HepG2 (cell line): ENCODE measurements around the gene CAPRIN1. TPM values are rescaled to one million over a fixed set of nuclear protein-coding genes. Genes with fewer than 3 reads are reported as not detected.

ENCODE experiments used
- AGO2 ChIP-seq: fragments of 200-400 bp; formaldehyde crosslinking; optimal IDR thresholded peaks from 2 replicates; pipeline ENCODE3; 2017; ENCODE audit warnings: mild to moderate bottlenecking, low read depth, low read length, moderate library complexity
- ASH2L ChIP-seq: fragments of 300-600, 200-600 bp; sonication (generic); IDR thresholded peaks from 2 replicates; pipeline ENCODE4 v1.7.0; 2017; ENCODE audit warnings: low read depth, mild to moderate bottlenecking, moderate library complexity, mixed read lengths, low read length; ENCODE audit not compliant: insufficient read length
- ATRX ChIP-seq: sonication (generic); formaldehyde crosslinking; IDR thresholded peaks from 2 replicates; pipeline ENCODE4 v1.4.0; 2020; ENCODE audit warnings: missing genetic modification reagents, borderline replicate concordance
- DNMT1 ChIP-seq: sonication (generic); formaldehyde crosslinking; IDR thresholded peaks from 2 replicates; pipeline ENCODE4 v1.5.1; 2020; ENCODE audit warnings: mild to moderate bottlenecking, missing genetic modification reagents
- DNMT3B ChIP-seq: conservative IDR thresholded peaks from 2 replicates; pipeline ENCODE4 v1.6.1; 2016; ENCODE audit warnings: missing biosample characterization, control low read depth
- FOXA3 ChIP-seq: IDR thresholded peaks from 2 replicates; pipeline ENCODE4 v1.6.1; 2016; ENCODE audit warnings: missing genetic modification reagents, missing compliant biosample characterization
- KLF13 ChIP-seq: sonication (generic); formaldehyde crosslinking; IDR thresholded peaks from 2 replicates; pipeline ENCODE4 v1.4.0; 2020; ENCODE audit warnings: mild to moderate bottlenecking, missing genetic modification reagents
- MZF1 ChIP-seq: sonication (generic); formaldehyde crosslinking; IDR thresholded peaks from 2 replicates; pipeline ENCODE4 v1.8.1; 2023; ENCODE audit warnings: mild to moderate bottlenecking, missing genetic modification reagents, borderline replicate concordance
- NFKB2 ChIP-seq: sonication (generic); formaldehyde crosslinking; IDR thresholded peaks from 2 replicates; pipeline ENCODE4 v1.4.0; 2020; ENCODE audit warnings: missing genetic modification reagents, borderline replicate concordance
- NFKBIZ ChIP-seq: IDR thresholded peaks from 2 replicates; pipeline ENCODE4 v1.6.1; 2018; ENCODE audit warnings: missing genetic modification reagents, missing compliant biosample characterization
- POLR2G ChIP-seq: fragments of 200-400 bp; formaldehyde crosslinking; IDR thresholded peaks from 2 replicates; pipeline ENCODE4 v1.6.1; 2018; ENCODE audit warnings: mild to moderate bottlenecking, low read depth, low read length, moderate library complexity
- RAD21 ChIP-seq: fragments of 450-650 bp; formaldehyde crosslinking; IDR thresholded peaks from 2 replicates; pipeline ENCODE4 v1.5.0; 2020; ENCODE audit warnings: mild to moderate bottlenecking
- RFXANK ChIP-seq: IDR thresholded peaks from 2 replicates; pipeline ENCODE4 v1.6.1; 2016
- TMF1 ChIP-seq: sonication (generic); formaldehyde crosslinking; IDR thresholded peaks from 2 replicates; pipeline ENCODE4 v1.8.1; 2022; ENCODE audit warnings: low read depth, missing genetic modification reagents
- ZBTB7A ChIP-seq: sonication (generic); formaldehyde crosslinking; IDR thresholded peaks from 2 replicates; pipeline ENCODE4 v1.8.0; 2022; ENCODE audit warnings: mild to moderate bottlenecking, missing genetic modification reagents
- ZFP36L1 ChIP-seq: sonication (generic); formaldehyde crosslinking; IDR thresholded peaks from 2 replicates; pipeline ENCODE4 v1.8.0; 2022; ENCODE audit warnings: mild to moderate bottlenecking, missing genetic modification reagents, moderate library complexity
- ZFP90 ChIP-seq: sonication (generic); formaldehyde crosslinking; IDR thresholded peaks from 2 replicates; pipeline ENCODE4 v1.8.0; 2022; ENCODE audit warnings: missing genetic modification reagents, mild to moderate bottlenecking, inconsistent platforms, borderline replicate concordance
- ZNF451 ChIP-seq: sonication (generic); formaldehyde crosslinking; IDR thresholded peaks from 2 replicates; pipeline ENCODE4 v1.5.0; 2020; ENCODE audit warnings: mild to moderate bottlenecking, missing genetic modification reagents
- ZNF501 ChIP-seq: sonication (generic); formaldehyde crosslinking; IDR thresholded peaks from 2 replicates; pipeline ENCODE4 v1.5.1; 2020; ENCODE audit warnings: mild to moderate bottlenecking, moderate library complexity, missing genetic modification reagents
- ZNF556 ChIP-seq: sonication (generic); formaldehyde crosslinking; IDR thresholded peaks from 2 replicates; pipeline ENCODE4 v1.4.0; 2020; ENCODE audit warnings: mild to moderate bottlenecking, missing genetic modification reagents, borderline replicate concordance
- ZNF737 ChIP-seq: sonication (generic); formaldehyde crosslinking; IDR thresholded peaks from 2 replicates; pipeline ENCODE4 v1.5.0; 2020; ENCODE audit warnings: missing genetic modification reagents, mild to moderate bottlenecking, borderline replicate concordance
- ZNF768 ChIP-seq: sonication (generic); formaldehyde crosslinking; IDR thresholded peaks from 2 replicates; pipeline ENCODE4 v1.4.0; 2020; ENCODE audit warnings: missing genetic modification reagents
- ZNF850 ChIP-seq: sonication (generic); formaldehyde crosslinking; conservative IDR thresholded peaks from 2 replicates; pipeline ENCODE4 v1.9.0; 2021; ENCODE audit warnings: mild to moderate bottlenecking, missing genetic modification reagents
- ZSCAN25 ChIP-seq: sonication (generic); formaldehyde crosslinking; IDR thresholded peaks from 2 replicates; pipeline ENCODE4 v1.8.0; 2022; ENCODE audit warnings: mild to moderate bottlenecking, missing genetic modification reagents
- polyA plus RNA-seq, 8 experiments: library from polyadenylated mRNA; depleted of rRNA in 3 of 8; stranded (reverse) in 7 of 8; unstranded in 1 of 8; fragments of >200 nt; fragmentation: Illumina TruSeq in 4 of 8; extraction: Trizol in 4 of 8; gene quantifications; 2 replicates each; pipeline versions ENCODE4 v1.2.1 to v1.2.3, GENCODE V29; 2011 to 2016; ENCODE audit warnings: low read depth in 4 of 8, missing spikeins in 1 of 8, mixed read lengths in 1 of 8; ENCODE audit not compliant: insufficient read depth in 1 of 8
- total RNA-seq, 5 experiments: library from RNA; depleted of rRNA; stranded (reverse); fragments of >200 nt; fragmentation: Illumina TruSeq; extraction: Trizol; gene quantifications; 2 replicates each; pipeline ENCODE4 v1.2.3, GENCODE V29; 2016; ENCODE audit warnings: low read depth in 1 of 5
- TF ChIP-seq, protein P1 (sequence below): sonication (generic); formaldehyde crosslinking; IDR thresholded peaks from 2 replicates; pipeline ENCODE4 v1.9.0; 2022; ENCODE audit warnings: missing genetic modification reagents, mild to moderate bottlenecking, borderline replicate concordance
- TF ChIP-seq, protein P2 (sequence below): sonication (generic); formaldehyde crosslinking; IDR thresholded peaks from 2 replicates; pipeline ENCODE4 v1.4.0; 2020; ENCODE audit warnings: missing genetic modification reagents, borderline replicate concordance
- TF ChIP-seq, protein P3 (sequence below): sonication (generic); formaldehyde crosslinking; IDR thresholded peaks from 2 replicates; pipeline ENCODE4 v1.5.0; 2020; ENCODE audit warnings: missing genetic modification reagents

CAPRIN1 gene
- total and polyA plus RNA-seq, 2 of the 13 experiments (the other 11 are each of a cell fraction or from before 2014, with no cell fraction given), result 114 to 162 TPM

DNA sequence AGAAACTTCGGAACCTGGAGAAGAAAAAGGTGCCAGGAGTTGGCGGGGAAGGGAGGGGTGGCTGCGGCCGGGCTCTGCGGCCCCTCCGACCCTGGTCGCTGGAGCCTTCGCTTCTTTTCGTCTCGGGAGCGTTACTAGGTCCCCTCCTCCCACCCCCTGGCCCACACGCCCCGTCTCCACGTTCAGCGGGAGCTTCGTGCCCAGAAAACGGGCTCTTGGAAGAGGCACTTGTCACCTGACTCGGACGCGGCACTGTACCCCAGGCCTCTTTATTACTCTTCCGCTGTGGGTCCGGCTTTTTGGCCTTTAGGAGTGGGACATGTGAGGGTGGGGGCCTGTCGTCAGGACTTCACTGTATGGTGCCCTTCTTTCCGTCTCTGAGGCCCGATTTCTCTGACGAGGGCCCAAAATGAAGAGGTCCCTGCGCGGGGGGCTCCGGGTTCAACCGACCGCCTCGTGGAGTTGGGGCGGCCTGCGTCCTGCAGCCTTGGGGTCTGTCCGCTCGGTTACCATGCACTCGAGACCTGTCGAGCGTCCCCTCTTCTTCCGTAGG lies 1.2 kb downstream of the CAPRIN1 start (continued):
- TF ChIP-seq ZNF768 (no peak), ZNF556 (no peak), KLF13 (CRISPR knock-in tag) (peak; percentile 4; the same call in 1 of the 2 replicates), AGO2 (peak; percentile 47), NFKB2 (CRISPR knock-in tag) (0 out of 2 replicates have a peak, but pooled peaks have one; percentile 38), DNMT3B (CRISPR knock-in tag) (0 out of 2 replicates have a peak, but pooled peaks have one; percentile 29), ZNF850 (CRISPR knock-in tag) (0 out of 2 replicates have a peak, but pooled peaks have one; percentile 41), MZF1 (CRISPR knock-in tag) (no peak), ZSCAN25 (CRISPR knock-in tag) (no peak), ZBTB7A (CRISPR knock-in tag) (no peak), DNMT1 (CRISPR knock-in tag) (no peak), ASH2L (peak; percentile 67), ATRX (CRISPR knock-in tag) (no peak), TMF1 (CRISPR knock-in tag) (peak; percentile 37; the same call in 1 of the 2 replicates), RFXANK (CRISPR knock-in tag) (no peak), ZNF451 (CRISPR knock-in tag) (0 out of 2 replicates have a peak, but pooled peaks have one; percentile 9), ZFP36L1 (CRISPR knock-in tag) (0 out of 2 replicates have a peak, but pooled peaks have one; percentile 7), NFKBIZ (CRISPR knock-in tag) (no peak), FOXA3 (CRISPR knock-in tag) (no peak), ZNF501 (no peak), ZNF737 (CRISPR knock-in tag) (no peak), ZFP90 (CRISPR knock-in tag) (0 out of 2 replicates have a peak, but pooled peaks have one; percentile 12), POLR2G (0 out of 2 replicates have a peak, but pooled peaks have one; percentile 1), RAD21 (no peak)
- TF ChIP-seq, protein P1, sequence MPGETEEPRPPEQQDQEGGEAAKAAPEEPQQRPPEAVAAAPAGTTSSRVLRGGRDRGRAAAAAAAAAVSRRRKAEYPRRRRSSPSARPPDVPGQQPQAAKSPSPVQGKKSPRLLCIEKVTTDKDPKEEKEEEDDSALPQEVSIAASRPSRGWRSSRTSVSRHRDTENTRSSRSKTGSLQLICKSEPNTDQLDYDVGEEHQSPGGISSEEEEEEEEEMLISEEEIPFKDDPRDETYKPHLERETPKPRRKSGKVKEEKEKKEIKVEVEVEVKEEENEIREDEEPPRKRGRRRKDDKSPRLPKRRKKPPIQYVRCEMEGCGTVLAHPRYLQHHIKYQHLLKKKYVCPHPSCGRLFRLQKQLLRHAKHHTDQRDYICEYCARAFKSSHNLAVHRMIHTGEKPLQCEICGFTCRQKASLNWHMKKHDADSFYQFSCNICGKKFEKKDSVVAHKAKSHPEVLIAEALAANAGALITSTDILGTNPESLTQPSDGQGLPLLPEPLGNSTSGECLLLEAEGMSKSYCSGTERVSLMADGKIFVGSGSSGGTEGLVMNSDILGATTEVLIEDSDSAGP (CRISPR knock-in tag), result no peak; the same call in 1 of the 2 replicates
- TF ChIP-seq, protein P2, sequence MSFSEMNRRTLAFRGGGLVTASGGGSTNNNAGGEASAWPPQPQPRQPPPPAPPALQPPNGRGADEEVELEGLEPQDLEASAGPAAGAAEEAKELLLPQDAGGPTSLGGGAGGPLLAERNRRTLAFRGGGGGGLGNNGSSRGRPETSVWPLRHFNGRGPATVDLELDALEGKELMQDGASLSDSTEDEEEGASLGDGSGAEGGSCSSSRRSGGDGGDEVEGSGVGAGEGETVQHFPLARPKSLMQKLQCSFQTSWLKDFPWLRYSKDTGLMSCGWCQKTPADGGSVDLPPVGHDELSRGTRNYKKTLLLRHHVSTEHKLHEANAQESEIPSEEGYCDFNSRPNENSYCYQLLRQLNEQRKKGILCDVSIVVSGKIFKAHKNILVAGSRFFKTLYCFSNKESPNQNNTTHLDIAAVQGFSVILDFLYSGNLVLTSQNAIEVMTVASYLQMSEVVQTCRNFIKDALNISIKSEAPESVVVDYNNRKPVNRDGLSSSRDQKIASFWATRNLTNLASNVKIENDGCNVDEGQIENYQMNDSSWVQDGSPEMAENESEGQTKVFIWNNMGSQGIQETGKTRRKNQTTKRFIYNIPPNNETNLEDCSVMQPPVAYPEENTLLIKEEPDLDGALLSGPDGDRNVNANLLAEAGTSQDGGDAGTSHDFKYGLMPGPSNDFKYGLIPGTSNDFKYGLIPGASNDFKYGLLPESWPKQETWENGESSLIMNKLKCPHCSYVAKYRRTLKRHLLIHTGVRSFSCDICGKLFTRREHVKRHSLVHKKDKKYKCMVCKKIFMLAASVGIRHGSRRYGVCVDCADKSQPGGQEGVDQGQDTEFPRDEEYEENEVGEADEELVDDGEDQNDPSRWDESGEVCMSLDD, result peak; percentile 23; the same call in 1 of the 2 replicates
- TF ChIP-seq, protein P3, sequence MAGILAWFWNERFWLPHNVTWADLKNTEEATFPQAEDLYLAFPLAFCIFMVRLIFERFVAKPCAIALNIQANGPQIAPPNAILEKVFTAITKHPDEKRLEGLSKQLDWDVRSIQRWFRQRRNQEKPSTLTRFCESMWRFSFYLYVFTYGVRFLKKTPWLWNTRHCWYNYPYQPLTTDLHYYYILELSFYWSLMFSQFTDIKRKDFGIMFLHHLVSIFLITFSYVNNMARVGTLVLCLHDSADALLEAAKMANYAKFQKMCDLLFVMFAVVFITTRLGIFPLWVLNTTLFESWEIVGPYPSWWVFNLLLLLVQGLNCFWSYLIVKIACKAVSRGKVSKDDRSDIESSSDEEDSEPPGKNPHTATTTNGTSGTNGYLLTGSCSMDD (CRISPR knock-in tag), result no peak
